ENCODE results near the gene PRKCI.

- TF ChIP-seq SETDB1 (IDR thresholded peaks at IDR 0.05; ENCODE audit: insufficient read length, low read length), result peak; percentile 51
- TF ChIP-seq PATZ1 (tag by site-specific recombination; IDR thresholded peaks at IDR 0.05), result no peak
- no peak for TF ChIP-seq REPIN1 (tag by site-specific recombination; IDR thresholded peaks at IDR 0.05; ENCODE audit: low read depth)
- TF ChIP-seq ZNF350 (tag by site-specific recombination; IDR thresholded peaks at IDR 0.05), result no peak
Observed at GRCh38 chr3:170211668-170212067, 10.6 kb upstream of the PRKCI start.

Measured in HEK293 (cell line).